Measurements from ENCODE around the gene ULK4.

DNA sequence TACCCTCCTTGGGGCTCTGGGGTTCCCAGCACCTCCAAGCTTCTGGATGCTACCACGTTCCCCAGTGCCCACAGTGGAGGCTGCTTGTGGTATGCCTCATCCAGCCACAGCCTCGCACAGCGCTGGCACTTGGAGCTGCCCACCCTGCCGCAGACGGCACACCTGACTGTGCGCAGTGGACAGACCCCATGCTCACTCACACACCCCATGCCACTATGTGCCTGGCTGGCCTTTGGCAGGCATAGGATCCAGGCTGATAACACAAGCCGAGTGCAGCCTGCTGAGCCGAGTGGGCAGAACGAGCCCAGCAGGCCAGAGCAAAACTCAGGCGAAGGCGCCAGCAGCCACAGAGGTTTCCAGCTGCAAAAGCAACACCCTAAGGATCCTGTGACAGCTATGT is 311.5 kb downstream of the ULK4 start:
- TF ChIP-seq ZNF146 (CRISPR knock-in tag; IDR thresholded peaks at IDR 0.05; ENCODE audit: unreplicated experiment) (no peak), GTF2E2 (tag; IDR thresholded peaks at IDR 0.05) (no peak), ZNF586 (CRISPR knock-in tag; conservative IDR thresholded peaks at IDR 0.05) (no peak), HCFC1 (IDR thresholded peaks at IDR 0.05; ENCODE audit: low read depth, low read length) (no peak), TBP (optimal IDR thresholded peaks at IDR 0.05; ENCODE audit: low read depth, low read length) (no peak), YBX1 (IDR thresholded peaks at IDR 0.05) (no peak), GABPA (tag; conservative IDR thresholded peaks at IDR 0.05; ENCODE audit: low read depth) (no peak), FOSL1 (tag; conservative IDR thresholded peaks at IDR 0.05) (no peak), SIN3A (IDR thresholded peaks at IDR 0.05; ENCODE audit: borderline replicate concordance in 2 of 2, control insufficient read depth in 1 of 2, low read depth in 2 of 2, low read length in 2 of 2) (no peak)
- TF ChIP-seq, protein P1, sequence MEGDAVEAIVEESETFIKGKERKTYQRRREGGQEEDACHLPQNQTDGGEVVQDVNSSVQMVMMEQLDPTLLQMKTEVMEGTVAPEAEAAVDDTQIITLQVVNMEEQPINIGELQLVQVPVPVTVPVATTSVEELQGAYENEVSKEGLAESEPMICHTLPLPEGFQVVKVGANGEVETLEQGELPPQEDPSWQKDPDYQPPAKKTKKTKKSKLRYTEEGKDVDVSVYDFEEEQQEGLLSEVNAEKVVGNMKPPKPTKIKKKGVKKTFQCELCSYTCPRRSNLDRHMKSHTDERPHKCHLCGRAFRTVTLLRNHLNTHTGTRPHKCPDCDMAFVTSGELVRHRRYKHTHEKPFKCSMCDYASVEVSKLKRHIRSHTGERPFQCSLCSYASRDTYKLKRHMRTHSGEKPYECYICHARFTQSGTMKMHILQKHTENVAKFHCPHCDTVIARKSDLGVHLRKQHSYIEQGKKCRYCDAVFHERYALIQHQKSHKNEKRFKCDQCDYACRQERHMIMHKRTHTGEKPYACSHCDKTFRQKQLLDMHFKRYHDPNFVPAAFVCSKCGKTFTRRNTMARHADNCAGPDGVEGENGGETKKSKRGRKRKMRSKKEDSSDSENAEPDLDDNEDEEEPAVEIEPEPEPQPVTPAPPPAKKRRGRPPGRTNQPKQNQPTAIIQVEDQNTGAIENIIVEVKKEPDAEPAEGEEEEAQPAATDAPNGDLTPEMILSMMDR (IDR thresholded peaks at IDR 0.05 in 2 of 3, conservative IDR thresholded peaks at IDR 0.05 in 1 of 3; ENCODE audit: insufficient read depth in 2 of 3, low read depth in 1 of 3, low read length in 3 of 3), result no peak
- TF ChIP-seq, protein P2, sequence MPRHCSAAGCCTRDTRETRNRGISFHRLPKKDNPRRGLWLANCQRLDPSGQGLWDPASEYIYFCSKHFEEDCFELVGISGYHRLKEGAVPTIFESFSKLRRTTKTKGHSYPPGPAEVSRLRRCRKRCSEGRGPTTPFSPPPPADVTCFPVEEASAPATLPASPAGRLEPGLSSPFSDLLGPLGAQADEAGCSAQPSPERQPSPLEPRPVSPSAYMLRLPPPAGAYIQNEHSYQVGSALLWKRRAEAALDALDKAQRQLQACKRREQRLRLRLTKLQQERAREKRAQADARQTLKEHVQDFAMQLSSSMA (CRISPR knock-in tag; IDR thresholded peaks at IDR 0.05), result no peak

Data from K562 (cell line).